ENCODE measurements around the gene CST6.
A peak's percentile ranks its signal among the peaks of the same experiment; 100 is the strongest.
"Not testable (repeated sequence)": the region's sequence is repeated elsewhere in the genome, so short reads cannot be mapped to it uniquely, and the experiment has no call there.

The CST6 gene

GRCh38 chr11:66014804-66015453 lies 3.1 kb downstream of the CST6 start:
- no peak for DNase-seq (ENCODE audit: low read depth in 2 of 2, low spot score in 1 of 2)

GRCh38 chr11:66015454-66015881 lies 3.7 kb downstream of the CST6 start:
- DNase-seq (ENCODE audit: low read depth in 2 of 2, low spot score in 1 of 2) = no peak

- DNase-seq (ENCODE audit: low read depth in 2 of 2, low spot score in 1 of 2) = no peak
These were observed 4.4 kb downstream of the CST6 start for GRCh38 chr11:66015936-66016792.

GRCh38 chr11:66016793-66017177 lies 5.0 kb downstream of the CST6 start:
- no peak for DNase-seq (ENCODE audit: low read depth in 2 of 2, low spot score in 1 of 2)

- DNase-seq (ENCODE audit: low read depth in 2 of 2, low spot score in 1 of 2) = peak; percentile 21 to 49
These were observed 5.5 kb downstream of the CST6 start for GRCh38 chr11:66017321-66017720.

GRCh38 chr11:66020212-66020611 lies 8.4 kb downstream of the CST6 start:
- no peak for DNase-seq (ENCODE audit: low read depth in 2 of 2, low spot score in 1 of 2)

- DNase-seq (ENCODE audit: low read depth in 2 of 2, low spot score in 1 of 2) = no peak
These were observed 9.0 kb downstream of the CST6 start for GRCh38 chr11:66020618-66021357.

- peak; percentile 54 to 66 for DNase-seq (ENCODE audit: low read depth in 2 of 2, low spot score in 1 of 2)
These were observed 10.8 kb downstream of the CST6 start for GRCh38 chr11:66022401-66023185.

- not testable (repeated sequence) for DNase-seq (ENCODE audit: low read depth in 2 of 2, low spot score in 1 of 2)
These were observed 11.3 kb downstream of the CST6 start for GRCh38 chr11:66023186-66023440.

- no peak for DNase-seq (ENCODE audit: low read depth in 2 of 2, low spot score in 1 of 2)
These were observed 14.3 kb downstream of the CST6 start, which contains the start of gene CATSPER1 for GRCh38 chr11:66026017-66026529. Gene CATSPER1 (minus strand): TSS chr11:66026479. CDS start chr11:66026379, 100 bp downstream.

GRCh38 chr11:66032957-66033735 lies 21.3 kb downstream of the CST6 start:
- DNase-seq (ENCODE audit: low read depth in 2 of 2, low spot score in 1 of 2) = no peak

GRCh38 chr11:66035653-66036333 lies 24.0 kb downstream of the CST6 start:
- no peak for DNase-seq (ENCODE audit: low read depth in 2 of 2, low spot score in 1 of 2)

- DNase-seq (ENCODE audit: low read depth in 2 of 2, low spot score in 1 of 2) = no peak
These were observed 24.5 kb downstream of the CST6 start for GRCh38 chr11:66036334-66036710.

- DNase-seq (ENCODE audit: low read depth in 2 of 2, low spot score in 1 of 2) = no peak
These were observed 25.5 kb downstream of the CST6 start for GRCh38 chr11:66037327-66037726.

GRCh38 chr11:66039765-66040164 lies 28.0 kb downstream of the CST6 start:
- DNase-seq (ENCODE audit: low read depth in 2 of 2, low spot score in 1 of 2) = no peak

- no peak for DNase-seq (ENCODE audit: low read depth in 2 of 2, low spot score in 1 of 2)
These were observed 30.6 kb downstream of the CST6 start for GRCh38 chr11:66042227-66042995.

- no peak for DNase-seq (ENCODE audit: low read depth in 2 of 2, low spot score in 1 of 2)
These were observed 31.4 kb downstream of the CST6 start for GRCh38 chr11:66042996-66043906.

- DNase-seq (ENCODE audit: low read depth in 2 of 2, low spot score in 1 of 2) = no peak
These were observed 32.9 kb downstream of the CST6 start for GRCh38 chr11:66044757-66045156.
